Natural killer cell (primary cell): ENCODE data around the gene EIF2B4. TPM values are rescaled to one million over a fixed set of nuclear protein-coding genes. Genes with fewer than 3 reads are reported as not detected.
A peak's percentile ranks its signal among the peaks of the same experiment; 100 is the strongest.

Experiments used
- ATAC-seq, 3 donors: fragments of 150-1000 bp in 2 of 3; fragments of 200-7000 bp in 1 of 3; cut with Tn5 transposase; 1 replicate in 1 of 3; 2 replicates in 2 of 3; pipeline ENCODE4 v1.10.0; 2021; ENCODE audit warnings: mild to moderate bottlenecking in 2 of 3, moderate library complexity in 2 of 3
- DNase-seq, 2 donors: peaks; one replicate each; pipeline versions ENCODE4 v3.0.0 to v3.0.0-alpha.2; 2013 to 2021; ENCODE audit warnings: mixed read lengths in 1 of 2
- H3K27ac ChIP-seq: one replicate; pipeline ENCODE4 v1.5.1; 2013; ENCODE audit warnings: mild to moderate bottlenecking, low read length
- H3K27me3 ChIP-seq: one replicate; pipeline ENCODE4 v1.6.1; 2013; ENCODE audit warnings: low read length; ENCODE audit not compliant: control insufficient read depth, insufficient read depth
- H3K36me3 ChIP-seq: one replicate; pipeline ENCODE4 v1.6.1; 2013; ENCODE audit warnings: low read length; ENCODE audit not compliant: control insufficient read depth, insufficient read depth
- H3K4me1 ChIP-seq: one replicate; pipeline ENCODE4 v1.6.1; 2013; ENCODE audit warnings: low read length; ENCODE audit not compliant: control insufficient read depth, insufficient read depth
- H3K4me3 ChIP-seq: one replicate; pipeline ENCODE4 v1.5.1; 2013; ENCODE audit warnings: low read length
- H3K9me3 ChIP-seq: one replicate; pipeline ENCODE4 v1.6.1; 2013; ENCODE audit warnings: low read length; ENCODE audit not compliant: control insufficient read depth, insufficient read depth
- H3K27ac Mint-ChIP-seq, 2 donors: one replicate each; pipeline ENCODE4 v1.8.0; 2022; ENCODE audit warnings: mild to moderate bottlenecking in 2 of 2, mixed read lengths in 2 of 2, moderate library complexity in 1 of 2
- H3K27me3 Mint-ChIP-seq, 2 donors: one replicate each; pipeline ENCODE4 v1.8.0; 2022; ENCODE audit warnings: low read depth in 2 of 2, mixed read lengths in 2 of 2
- H3K36me3 Mint-ChIP-seq: one replicate; pipeline ENCODE4 v1.8.0; 2022; ENCODE audit warnings: mixed read lengths
- H3K4me1 Mint-ChIP-seq, 2 donors: one replicate each; pipeline ENCODE4 v1.8.0; 2022; ENCODE audit warnings: mixed read lengths in 2 of 2
- H3K4me3 Mint-ChIP-seq: one replicate; pipeline ENCODE4 v1.8.0; 2022; ENCODE audit warnings: mild to moderate bottlenecking, moderate library complexity, mixed read lengths
- H3K9me3 Mint-ChIP-seq, 2 donors: one replicate each; pipeline ENCODE4 v1.8.0; 2022; ENCODE audit warnings: mixed read lengths in 2 of 2
- WGBS: methylation state at CpG from one replicate; pipeline ENCODE4 v1.1.7; 2013; ENCODE audit warnings: missing lambda C conversion rate; ENCODE audit not compliant: insufficient coverage; 5-methylcytosine and 5-hydroxymethylcytosine counted together
- intact Hi-C: fragments of 100-400 bp; cut with micrococcal nuclease; formaldehyde crosslinking; loops from one replicate; pipeline ENCODE4 v1.14.2; 2022
- total RNA-seq, 4 donors: library from RNA; stranded (reverse); fragments of 120-200 nt in 1 of 4; gene quantifications; one replicate each; pipeline versions ENCODE4 v1.2.3 to v1.2.4, GENCODE V29; 2013 to 2022
- TF ChIP-seq, protein P1 (sequence below): fragments of 200-600 bp; IDR thresholded peaks from one replicate; pipeline ENCODE4 v1.8.0; 2022; ENCODE audit warnings: antibody characterized with exemption

The EIF2B4 gene
- total RNA-seq, 3 donors from 2014 or later (not counting 1 experiment from before 2014, with no cell fraction given) = 35.0 to 44.5 (median 40.8) TPM

DNA sequence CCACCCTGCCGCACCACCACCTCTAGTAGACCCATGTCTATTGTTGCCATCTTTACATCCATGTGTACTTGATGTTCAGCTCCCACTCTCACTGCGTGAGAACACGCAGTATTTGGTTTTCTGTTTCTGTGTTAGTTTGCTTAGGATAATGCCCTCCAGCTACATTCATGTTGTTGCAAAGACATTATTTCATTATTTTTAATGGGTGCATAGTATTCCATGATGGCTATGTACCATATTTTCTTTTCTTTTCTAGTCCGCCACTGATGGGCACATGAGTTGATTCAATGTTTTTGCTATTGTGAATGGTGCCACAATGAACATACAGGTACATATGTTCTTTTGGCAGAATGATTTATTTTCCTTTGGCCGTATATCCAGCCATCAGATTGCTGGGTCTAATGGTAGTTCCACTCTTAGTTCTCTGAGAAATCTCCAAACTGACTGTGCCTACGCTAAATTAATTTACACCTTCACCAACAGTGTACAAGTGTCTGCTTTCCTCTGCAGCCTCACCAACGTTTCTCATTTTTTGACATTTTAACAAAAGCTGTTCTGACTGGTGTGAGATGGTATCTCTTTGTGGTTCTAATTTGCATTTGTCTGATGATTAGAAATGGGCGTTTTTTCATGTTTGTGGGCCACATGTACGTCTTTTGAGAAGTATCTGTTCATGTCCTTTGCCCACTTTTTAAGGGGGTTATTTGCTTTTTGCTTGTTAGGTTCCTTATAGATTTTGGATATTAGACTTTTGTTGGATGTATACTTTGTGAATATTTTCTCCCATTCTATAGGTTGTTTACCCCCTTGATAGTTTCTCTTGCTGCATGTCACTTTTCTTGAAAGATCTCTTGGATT lies 20.9 kb upstream of the EIF2B4 start:
- peak overlapping the region; percentile 79 for H3K4me3 Mint-ChIP-seq
- H3K27me3 Mint-ChIP-seq = no peaks in the 10 kb centered on the region
- Histone ChIP-seq H3K27ac (peak overlapping the region; percentile 76), H3K4me1 (peaks cover 9% of the 10 kb centered on the region), H3K4me3 (no peak overlapping the region), H3K36me3 (peaks cover 3% of the 10 kb centered on the region), H3K27me3 (no peaks in the 10 kb centered on the region), H3K9me3 (no peaks in the 10 kb centered on the region)
- intact Hi-C loops = loop anchor here (1.0 to 5.0 kb wide), 3 partner anchors 18 to 36 kb away; partner anchors contain the start of genes EIF2B4, NRBP1, PPM1G and SNX17
- TF ChIP-seq, protein P1, sequence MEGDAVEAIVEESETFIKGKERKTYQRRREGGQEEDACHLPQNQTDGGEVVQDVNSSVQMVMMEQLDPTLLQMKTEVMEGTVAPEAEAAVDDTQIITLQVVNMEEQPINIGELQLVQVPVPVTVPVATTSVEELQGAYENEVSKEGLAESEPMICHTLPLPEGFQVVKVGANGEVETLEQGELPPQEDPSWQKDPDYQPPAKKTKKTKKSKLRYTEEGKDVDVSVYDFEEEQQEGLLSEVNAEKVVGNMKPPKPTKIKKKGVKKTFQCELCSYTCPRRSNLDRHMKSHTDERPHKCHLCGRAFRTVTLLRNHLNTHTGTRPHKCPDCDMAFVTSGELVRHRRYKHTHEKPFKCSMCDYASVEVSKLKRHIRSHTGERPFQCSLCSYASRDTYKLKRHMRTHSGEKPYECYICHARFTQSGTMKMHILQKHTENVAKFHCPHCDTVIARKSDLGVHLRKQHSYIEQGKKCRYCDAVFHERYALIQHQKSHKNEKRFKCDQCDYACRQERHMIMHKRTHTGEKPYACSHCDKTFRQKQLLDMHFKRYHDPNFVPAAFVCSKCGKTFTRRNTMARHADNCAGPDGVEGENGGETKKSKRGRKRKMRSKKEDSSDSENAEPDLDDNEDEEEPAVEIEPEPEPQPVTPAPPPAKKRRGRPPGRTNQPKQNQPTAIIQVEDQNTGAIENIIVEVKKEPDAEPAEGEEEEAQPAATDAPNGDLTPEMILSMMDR = no peak
- ATAC-seq = peak; percentile 82 to 89 (median 87)
- peak in 1 of 2 donors; percentile 75 for DNase-seq
- 65% methylated on average over 7 of the region's 9 CpGs for WGBS
- peak overlapping the region; percentile 93 to 97 for H3K27ac Mint-ChIP-seq
- no peaks in the 10 kb centered on the region for H3K9me3 Mint-ChIP-seq
- H3K4me1 Mint-ChIP-seq = peaks cover 15 to 25% of the 10 kb centered on the region in 2 donors
- no peaks in the 10 kb centered on the region for H3K36me3 Mint-ChIP-seq

DNA sequence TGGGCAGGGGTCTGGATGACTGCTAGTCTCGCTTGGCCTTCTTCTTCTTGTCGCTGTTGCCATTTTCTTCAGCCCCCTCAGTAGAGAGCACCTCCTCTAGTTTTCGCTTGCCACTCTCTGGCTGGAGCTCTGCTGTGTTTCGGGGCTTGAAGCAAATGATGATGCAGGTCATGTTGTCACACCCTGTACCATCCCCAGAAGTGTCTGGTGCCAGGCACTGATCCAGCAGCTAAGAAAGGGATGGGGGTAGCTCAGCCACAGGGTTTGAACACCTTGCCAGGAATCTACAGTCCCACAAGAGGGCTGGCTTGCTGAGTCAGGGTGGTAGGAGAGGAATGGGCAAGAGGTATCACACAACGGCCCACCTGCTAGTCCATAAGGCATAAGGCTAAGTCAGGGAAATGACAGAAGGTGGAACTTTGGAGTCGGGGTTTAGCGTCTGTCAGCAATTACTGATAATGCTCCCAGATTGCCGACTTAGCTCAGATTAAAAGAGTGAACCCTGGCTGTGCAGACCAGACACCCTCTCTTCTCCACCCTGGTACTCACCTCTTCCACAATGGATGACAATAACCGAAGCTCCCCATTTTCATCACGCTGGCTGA lies 11.5 kb upstream of the EIF2B4 start:
- peak overlapping the region; percentile 91 to 97 for H3K27ac Mint-ChIP-seq
- H3K36me3 Mint-ChIP-seq = no peaks in the 10 kb centered on the region
- H3K27me3 Mint-ChIP-seq = no peaks in the 10 kb centered on the region
- peaks cover 25% of the 10 kb centered on the region in 2 donors for H3K4me1 Mint-ChIP-seq
- DNase-seq = no peak
- WGBS = 96% methylated on average over 10 of the region's 10 CpGs
- no peaks in the 10 kb centered on the region for H3K27me3 ChIP-seq
- peaks cover 18% of the 10 kb centered on the region for H3K4me1 ChIP-seq
- H3K27ac ChIP-seq = no peak overlapping the region
- H3K4me3 ChIP-seq = no peak overlapping the region
- H3K9me3 ChIP-seq = no peaks in the 10 kb centered on the region
- peaks cover 59% of the 10 kb centered on the region for H3K36me3 ChIP-seq
- no peaks in the 10 kb centered on the region for H3K9me3 Mint-ChIP-seq
- TF ChIP-seq, protein P1 = no peak
- peak overlapping the region; percentile 89 for H3K4me3 Mint-ChIP-seq
- no peak for ATAC-seq
- intact Hi-C loops = no loop called here

DNA sequence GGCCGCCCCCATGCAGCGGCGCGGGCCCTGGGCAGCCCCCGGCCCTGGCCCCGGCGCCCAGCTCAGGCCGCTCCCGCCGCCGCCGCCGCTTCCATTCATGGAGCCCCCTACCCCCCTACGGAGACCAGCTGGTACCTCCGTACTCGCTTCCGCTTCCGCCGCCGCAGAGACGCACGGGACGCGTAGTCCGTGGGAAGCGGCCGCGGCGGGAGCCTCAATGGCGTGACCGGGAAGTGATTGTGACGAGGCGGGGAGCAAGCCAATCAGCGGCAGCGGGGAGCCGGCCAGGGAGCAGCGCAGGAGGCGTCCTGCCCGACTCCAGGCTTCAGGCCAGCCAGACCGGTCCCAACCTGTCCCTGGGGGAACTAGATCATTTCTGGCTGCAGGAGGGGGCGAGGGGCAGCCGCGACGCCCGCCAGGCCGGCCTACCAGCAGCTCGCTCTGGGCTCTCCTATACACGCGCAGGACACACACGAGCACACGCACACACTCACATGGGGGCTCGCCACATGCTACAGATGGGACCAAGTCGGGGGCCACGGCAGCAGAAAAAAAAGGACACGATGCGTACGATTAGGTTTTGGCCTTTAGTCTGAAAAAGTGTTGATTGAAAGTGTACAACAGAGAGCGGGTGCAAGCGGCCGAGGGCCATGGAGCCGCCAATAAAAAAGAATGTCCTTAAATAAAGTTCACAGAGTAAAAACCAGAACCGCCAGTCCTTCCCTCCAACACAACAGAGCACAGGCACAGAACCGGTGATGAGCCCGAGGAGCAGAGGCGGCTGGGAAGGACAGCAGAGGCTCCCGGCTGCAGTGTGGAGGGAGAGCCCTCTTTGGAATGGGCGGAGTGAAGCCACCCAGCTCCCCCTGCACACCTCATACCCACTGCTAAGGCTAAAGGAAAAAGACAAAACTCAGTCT lies 10.7 kb upstream of the EIF2B4 start, which contains the start of gene ZNF513:
Gene ZNF513, minus strand, starts transcription at position 109 of the 920 bp plus-strand sequence. CDS start 208 bp downstream, outside the sequence.
- Histone ChIP-seq H3K4me1 (peaks cover 18% of the 10 kb centered on the region), H3K27ac (peak within 1 kb of the TSS; percentile 92), H3K4me3 (peak within 1 kb of the TSS; percentile 50), H3K27me3 (no peaks in the 10 kb centered on the region), H3K36me3 (peaks cover 63% of the 10 kb centered on the region), H3K9me3 (no peaks in the 10 kb centered on the region)
- Mint-ChIP-seq H3K9me3 (no peaks in the 10 kb centered on the region), H3K27me3 (no peaks in the 10 kb centered on the region), H3K27ac (peak within 1 kb of the TSS; percentile 91 to 97), H3K4me3 (peak within 1 kb of the TSS; percentile 89), H3K4me1 (peaks cover 25% of the 10 kb centered on the region in 2 donors), H3K36me3 (no peaks in the 10 kb centered on the region)
- DNase-seq (peak; percentile 80 to 94), ATAC-seq (peak; percentile 88 to 95 (median 95))
- 20% methylated on average over 63 of the region's 67 CpGs for WGBS
- intact Hi-C loops = loop anchor here (1.0 kb wide), 1 partner anchor 11 kb away; the partner anchor contains the start of genes EIF2B4 and SNX17
- TF ChIP-seq, protein P1 = no peak
